K562 (cell line): Measurements from ENCODE around the gene PCP2.

Experiments
- ELF4 ChIP-seq: fragments of 450-650 bp; formaldehyde crosslinking; IDR thresholded peaks from 2 replicates; pipeline ENCODE4 v1.4.0; 2022; ENCODE audit warnings: missing genetic modification characterization
- EP300 ChIP-seq: IDR thresholded peaks from 2 replicates; pipeline ENCODE4 v1.6.1; 2012; ENCODE audit warnings: low read length, improper control_type of control experiment
- HDAC6 ChIP-seq: IDR thresholded peaks from 2 replicates; pipeline ENCODE4 v1.6.1; 2012; ENCODE audit warnings: low read depth, mild to moderate bottlenecking, control low read depth, inconsistent platforms, low read length, moderate library complexity
- MAFK ChIP-seq: IDR thresholded peaks from 2 replicates; pipeline ENCODE4 v1.6.1; 2011; ENCODE audit warnings: low read length, improper control_type of control experiment
- MEF2A ChIP-seq: IDR thresholded peaks from 2 replicates; pipeline ENCODE4 v1.6.1; 2011; ENCODE audit warnings: low read depth, mild to moderate bottlenecking, low read length, moderate library complexity; ENCODE audit not compliant: control insufficient read depth
- POLR2A ChIP-seq: fragments of 450-650 bp; conservative IDR thresholded peaks from 2 replicates; pipeline ENCODE4 v1.6.1; 2016
- SMAD3 ChIP-seq: fragments of 450-650 bp; formaldehyde crosslinking; conservative IDR thresholded peaks from 2 replicates; pipeline ENCODE4 v1.4.0; 2020; ENCODE audit warnings: mild to moderate bottlenecking
- TF ChIP-seq, protein P1 (sequence below), 3 experiments: IDR thresholded peaks in 2 of 3; conservative IDR thresholded peaks in 1 of 3; 2 replicates each; pipeline ENCODE4 v1.5.1; 2011 to 2012; ENCODE audit warnings: low read length in 3 of 3, mild to moderate bottlenecking in 3 of 3, control low read depth in 2 of 3, improper control_type of control experiment in 1 of 3, inconsistent platforms in 1 of 3, low read depth in 1 of 3, mixed read lengths in 1 of 3, moderate library complexity in 1 of 3; ENCODE audit not compliant: insufficient read depth in 2 of 3
- TF ChIP-seq, protein P2 (sequence below): fragments of 250-450 bp; sonication (Bioruptor Pico); IDR thresholded peaks from 2 replicates; pipeline ENCODE4 v1.8.0; 2022; ENCODE audit warnings: moderate library complexity, mild to moderate bottlenecking, inconsistent platforms

DNA sequence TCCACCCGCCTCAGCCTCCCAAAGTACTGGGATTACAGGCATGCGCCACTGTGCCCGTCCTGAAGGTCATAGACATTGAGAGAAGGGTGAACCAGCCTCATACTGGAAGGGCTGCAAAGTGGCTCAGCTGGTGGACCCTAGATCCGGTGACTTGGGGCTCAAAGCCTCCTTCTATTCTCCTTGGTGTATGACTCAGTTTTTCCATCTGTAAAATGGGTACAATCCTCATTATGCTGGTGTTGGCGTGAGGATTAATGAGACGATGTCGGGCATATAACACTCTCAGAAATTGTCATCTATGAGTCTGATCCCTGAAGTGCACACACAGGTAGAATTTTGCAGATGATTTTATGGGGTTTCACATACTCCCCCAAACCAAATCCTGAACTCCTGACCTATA is 43.7 kb downstream of the PCP2 start:
- TF ChIP-seq ELF4 (CRISPR knock-in tag): no peak
- TF ChIP-seq MAFK: no peak
- TF ChIP-seq, protein P1, sequence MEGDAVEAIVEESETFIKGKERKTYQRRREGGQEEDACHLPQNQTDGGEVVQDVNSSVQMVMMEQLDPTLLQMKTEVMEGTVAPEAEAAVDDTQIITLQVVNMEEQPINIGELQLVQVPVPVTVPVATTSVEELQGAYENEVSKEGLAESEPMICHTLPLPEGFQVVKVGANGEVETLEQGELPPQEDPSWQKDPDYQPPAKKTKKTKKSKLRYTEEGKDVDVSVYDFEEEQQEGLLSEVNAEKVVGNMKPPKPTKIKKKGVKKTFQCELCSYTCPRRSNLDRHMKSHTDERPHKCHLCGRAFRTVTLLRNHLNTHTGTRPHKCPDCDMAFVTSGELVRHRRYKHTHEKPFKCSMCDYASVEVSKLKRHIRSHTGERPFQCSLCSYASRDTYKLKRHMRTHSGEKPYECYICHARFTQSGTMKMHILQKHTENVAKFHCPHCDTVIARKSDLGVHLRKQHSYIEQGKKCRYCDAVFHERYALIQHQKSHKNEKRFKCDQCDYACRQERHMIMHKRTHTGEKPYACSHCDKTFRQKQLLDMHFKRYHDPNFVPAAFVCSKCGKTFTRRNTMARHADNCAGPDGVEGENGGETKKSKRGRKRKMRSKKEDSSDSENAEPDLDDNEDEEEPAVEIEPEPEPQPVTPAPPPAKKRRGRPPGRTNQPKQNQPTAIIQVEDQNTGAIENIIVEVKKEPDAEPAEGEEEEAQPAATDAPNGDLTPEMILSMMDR (IDR thresholded peaks at IDR 0.05 in 2 of 3, conservative IDR thresholded peaks at IDR 0.05 in 1 of 3; ENCODE audit: insufficient read depth in 2 of 3, low read depth in 1 of 3, low read length in 3 of 3): no peak
- TF ChIP-seq MEF2A: no peak
- no peak for TF ChIP-seq EP300
- TF ChIP-seq, protein P2, sequence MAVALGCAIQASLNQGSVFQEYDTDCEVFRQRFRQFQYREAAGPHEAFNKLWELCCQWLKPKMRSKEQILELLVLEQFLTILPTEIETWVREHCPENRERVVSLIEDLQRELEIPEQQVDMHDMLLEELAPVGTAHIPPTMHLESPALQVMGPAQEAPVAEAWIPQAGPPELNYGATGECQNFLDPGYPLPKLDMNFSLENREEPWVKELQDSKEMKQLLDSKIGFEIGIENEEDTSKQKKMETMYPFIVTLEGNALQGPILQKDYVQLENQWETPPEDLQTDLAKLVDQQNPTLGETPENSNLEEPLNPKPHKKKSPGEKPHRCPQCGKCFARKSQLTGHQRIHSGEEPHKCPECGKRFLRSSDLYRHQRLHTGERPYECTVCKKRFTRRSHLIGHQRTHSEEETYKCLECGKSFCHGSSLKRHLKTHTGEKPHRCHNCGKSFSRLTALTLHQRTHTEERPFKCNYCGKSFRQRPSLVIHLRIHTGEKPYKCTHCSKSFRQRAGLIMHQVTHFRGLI (CRISPR knock-in tag): no peak
- TF ChIP-seq HDAC6: no peak
- TF ChIP-seq POLR2A: no peak
- TF ChIP-seq SMAD3: no peak
